ENCODE measurements around the gene PAQR6. TPM values are rescaled to one million over a fixed set of nuclear protein-coding genes. Genes with fewer than 3 reads are reported as not detected.

The PAQR6 gene
- total and polyA plus RNA-seq, 10 of the 15 experiments (the other 5 are each of a cell fraction or from before 2014, with no cell fraction given) = 0.42 to 4.5 (median 1.3) TPM

GRCh38 chr1:156281281-156281680 lies 33.4 kb upstream of the PAQR6 start (continued):
- TF ChIP-seq MLLT1 (IDR thresholded peaks at IDR 0.05) = no peak
- no peak for TF ChIP-seq RB1 (IDR thresholded peaks at IDR 0.05; ENCODE audit: borderline replicate concordance)
- TF ChIP-seq SUPT20H (IDR thresholded peaks at IDR 0.05; ENCODE audit: borderline replicate concordance, control insufficient read depth, low read depth, low read length) = no peak
- TF ChIP-seq WRNIP1 (IDR thresholded peaks at IDR 0.05; ENCODE audit: borderline replicate concordance, low read depth, low read length) = 0 out of 2 replicates have a peak, but pooled peaks have one; percentile 34
- no peak for TF ChIP-seq IRF3 (IDR thresholded peaks at IDR 0.05)
- TF ChIP-seq PML (IDR thresholded peaks at IDR 0.05; ENCODE audit: low read length) = no peak
- TF ChIP-seq CBX3 (IDR thresholded peaks at IDR 0.05; ENCODE audit: borderline replicate concordance, low read depth) = no peak
- TF ChIP-seq BRCA1 (IDR thresholded peaks at IDR 0.05; ENCODE audit: low read depth, low read length) = no peak
- no peak for TF ChIP-seq SP1 (IDR thresholded peaks at IDR 0.05; ENCODE audit: low read depth, low read length)
- TF ChIP-seq EP300 (IDR thresholded peaks at IDR 0.05; ENCODE audit: borderline replicate concordance in 1 of 2, control insufficient read depth in 1 of 2, low read depth in 2 of 2, low read length in 2 of 2) = no peak
- TF ChIP-seq EZH2 (IDR thresholded peaks at IDR 0.05; ENCODE audit: borderline replicate concordance, control insufficient read depth, low read depth, low read length) = no peak
- no peak for TF ChIP-seq ELK1 (IDR thresholded peaks at IDR 0.05; ENCODE audit: low read depth, low read length)
- 0 out of 2 replicates have a peak, but pooled peaks have one; percentile 34 for TF ChIP-seq STAT3 (IDR thresholded peaks at IDR 0.05; ENCODE audit: low read depth, low read length)
- no peak for TF ChIP-seq ZNF207 (IDR thresholded peaks at IDR 0.05; ENCODE audit: borderline replicate concordance)
- no peak for TF ChIP-seq RBBP5 (conservative IDR thresholded peaks at IDR 0.05)
- TF ChIP-seq PBX3 (IDR thresholded peaks at IDR 0.05; ENCODE audit: insufficient replicate concordance, low read depth, low read length) = no peak
- peak; percentile 71; the same call in 1 of the 2 replicates for TF ChIP-seq ATF2 (IDR thresholded peaks at IDR 0.05; ENCODE audit: low read length)
- TF ChIP-seq USF2 (IDR thresholded peaks at IDR 0.05; ENCODE audit: borderline replicate concordance, low read depth, low read length) = no peak; the same call in 1 of the 2 replicates
- no peak for TF ChIP-seq KLF5 (IDR thresholded peaks at IDR 0.05; ENCODE audit: partially characterized antibody)
- peak; percentile 97 for TF ChIP-seq SIN3A (IDR thresholded peaks at IDR 0.05; ENCODE audit: low read depth, low read length)
- no peak for TF ChIP-seq ZBED1 (IDR thresholded peaks at IDR 0.05; ENCODE audit: borderline replicate concordance)

Data from GM12878 (cell line).